ENCODE measurements around the gene HOXD8.

HOXD8 gene

GRCh38 chr2:176122052-176122682, 7.3 kb upstream of the HOXD8 start:
- TF ChIP-seq BHLHE40 (IDR thresholded peaks at IDR 0.05; ENCODE audit: borderline replicate concordance) (no peak), HDGF (IDR thresholded peaks at IDR 0.05; ENCODE audit: borderline replicate concordance) (no peak), ELF4 (IDR thresholded peaks at IDR 0.05) (no peak), FOXM1 (IDR thresholded peaks at IDR 0.05; ENCODE audit: borderline replicate concordance) (no peak), FOXK2 (IDR thresholded peaks at IDR 0.05) (no peak), TARDBP (IDR thresholded peaks at IDR 0.05) (no peak), FOXA1 (IDR thresholded peaks at IDR 0.05) (no peak), SUZ12 (IDR thresholded peaks at IDR 0.05) (no peak), ZNF384 (IDR thresholded peaks at IDR 0.05) (no peak), ARNT (IDR thresholded peaks at IDR 0.05) (no peak), NFRKB (IDR thresholded peaks at IDR 0.05) (no peak), SP1 (IDR thresholded peaks at IDR 0.05) (no peak), L3MBTL2 (conservative IDR thresholded peaks at IDR 0.05) (no peak), PKNOX1 (IDR thresholded peaks at IDR 0.05) (no peak), CTBP1 (IDR thresholded peaks at IDR 0.05; ENCODE audit: borderline replicate concordance) (no peak), LEF1 (IDR thresholded peaks at IDR 0.05; ENCODE audit: borderline replicate concordance) (no peak)
- POLR2A ChIA-PET: interaction anchor here (1.5 kb wide), 1 partner anchor 17 kb away, joined by 5 read pairs; no protein-coding TSS in a partner anchor
- CTCF ChIA-PET: no interaction called here
- no peak for DNase-seq (ENCODE audit: extremely low spot score)

- ChIA-PET CTCF (no interaction called here), POLR2A (interaction anchor here (1.3 kb wide), 1 partner anchor 18 kb away, joined by 4 read pairs; no protein-coding TSS in a partner anchor)
- DNase-seq (ENCODE audit: extremely low spot score): no peak
- TF ChIP-seq PKNOX1 (IDR thresholded peaks at IDR 0.05) (no peak), FOXM1 (IDR thresholded peaks at IDR 0.05; ENCODE audit: borderline replicate concordance) (peak; percentile 12; the same call in 1 of the 2 replicates), FOXK2 (IDR thresholded peaks at IDR 0.05) (no peak)
Measured at GRCh38 chr2:176122683-176123410, 6.7 kb upstream of the HOXD8 start, which contains the start of gene HOXD9. TSS of gene HOXD9 (plus strand) at chr2:176122719. CDS start at chr2:176122769, 50 bp downstream.

- ChIA-PET CTCF (no interaction called here), POLR2A (interaction anchor here (1.3 kb wide), 1 partner anchor 19 kb away, joined by 4 read pairs; no protein-coding TSS in a partner anchor)
- no peak for DNase-seq (ENCODE audit: extremely low spot score)
- TF ChIP-seq PKNOX1 (IDR thresholded peaks at IDR 0.05) (peak; percentile 88), LEF1 (IDR thresholded peaks at IDR 0.05; ENCODE audit: borderline replicate concordance) (no peak), ZNF384 (IDR thresholded peaks at IDR 0.05) (no peak), TARDBP (IDR thresholded peaks at IDR 0.05) (no peak), CTBP1 (IDR thresholded peaks at IDR 0.05; ENCODE audit: borderline replicate concordance) (peak; percentile 64; the same call in 1 of the 2 replicates), SUZ12 (IDR thresholded peaks at IDR 0.05) (no peak), HDGF (IDR thresholded peaks at IDR 0.05; ENCODE audit: borderline replicate concordance) (no peak)
Measured at GRCh38 chr2:176123411-176124109, 5.9 kb upstream of the HOXD8 start.

GRCh38 chr2:176124110-176124946, 5.2 kb upstream of the HOXD8 start:
- CTCF ChIA-PET: interaction anchor here (1.9 to 2.8 kb wide), 2 partner anchors 527 to 530 kb away, joined by 6 to 25 read pairs; no protein-coding TSS in a partner anchor
- TF ChIP-seq SUZ12 (IDR thresholded peaks at IDR 0.05) (no peak), ZNF384 (IDR thresholded peaks at IDR 0.05) (no peak), TARDBP (IDR thresholded peaks at IDR 0.05) (no peak), L3MBTL2 (conservative IDR thresholded peaks at IDR 0.05) (no peak), LEF1 (IDR thresholded peaks at IDR 0.05; ENCODE audit: borderline replicate concordance) (no peak), CTBP1 (IDR thresholded peaks at IDR 0.05; ENCODE audit: borderline replicate concordance) (no peak), FOXK2 (IDR thresholded peaks at IDR 0.05) (no peak), NFRKB (IDR thresholded peaks at IDR 0.05) (no peak), ELF4 (IDR thresholded peaks at IDR 0.05) (no peak), HDGF (IDR thresholded peaks at IDR 0.05; ENCODE audit: borderline replicate concordance) (no peak), FOXM1 (IDR thresholded peaks at IDR 0.05; ENCODE audit: borderline replicate concordance) (no peak), BHLHE40 (IDR thresholded peaks at IDR 0.05; ENCODE audit: borderline replicate concordance) (no peak), SP1 (IDR thresholded peaks at IDR 0.05) (no peak), PKNOX1 (IDR thresholded peaks at IDR 0.05) (no peak), ARNT (IDR thresholded peaks at IDR 0.05) (no peak), FOXA1 (IDR thresholded peaks at IDR 0.05) (no peak)
- DNase-seq (ENCODE audit: extremely low spot score): no peak
- POLR2A ChIA-PET: interaction anchor here (1.3 to 3.8 kb wide), 2 partner anchors 19 kb away, joined by 4 to 24 read pairs; no protein-coding TSS in a partner anchor
